Measurements from ENCODE around the gene KCNJ6. TPM values are rescaled to one million over a fixed set of nuclear protein-coding genes. Genes with fewer than 3 reads are reported as not detected.

Gene KCNJ6
- total and polyA plus RNA-seq, 4 donors, result 0.01 TPM; not detected in 3

DNA sequence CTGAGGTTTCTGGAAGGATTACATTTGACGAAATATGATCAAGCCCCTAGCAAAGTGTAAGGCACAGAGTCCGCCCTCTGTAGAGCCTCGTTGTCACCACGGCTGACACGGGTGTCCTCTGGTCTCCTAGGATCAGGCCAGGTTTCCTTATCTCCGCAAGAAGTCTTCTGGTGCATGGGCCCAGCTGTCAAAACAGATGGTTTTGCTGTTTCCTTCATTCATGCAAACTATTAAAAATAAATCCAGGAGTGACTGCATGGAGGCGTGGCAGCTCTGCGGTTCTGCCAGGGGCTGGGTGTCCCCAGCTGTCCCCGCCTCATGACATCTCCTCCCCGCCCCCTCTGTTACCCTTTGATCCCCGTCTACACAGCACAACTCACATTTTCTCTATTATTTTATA lies 340.7 kb downstream of the KCNJ6 start:
- WGBS, result 91% methylated on average over 11 of the region's 11 CpGs
- Histone ChIP-seq H3K4me3 (ENCODE audit: low read depth in 1 of 3, low read length in 3 of 3) (no peak overlapping the region), H3K9me3 (ENCODE audit: control insufficient read depth in 4 of 4, low read length in 3 of 4) (peaks cover 0 to 7% (median 0%) of the 10 kb centered on the region in 4 donors), H3K27ac (ENCODE audit: low read depth in 1 of 2, low read length in 2 of 2) (no peak overlapping the region), H3K9ac (ENCODE audit: low read depth in 1 of 2, low read length in 2 of 2) (no peak overlapping the region), H3K36me3 (ENCODE audit: control insufficient read depth in 4 of 4, insufficient read depth in 3 of 4, low read depth in 1 of 4, low read length in 3 of 4) (no peaks in the 10 kb centered on the region), H3K4me1 (ENCODE audit: control insufficient read depth in 4 of 4, insufficient read depth in 4 of 4, low read length in 3 of 4) (no peaks in the 10 kb centered on the region), H3K27me3 (ENCODE audit: control insufficient read depth in 4 of 4, insufficient read depth in 4 of 4, low read length in 3 of 4) (no peaks in the 10 kb centered on the region)
- TF ChIP-seq HNF4G (IDR thresholded peaks at IDR 0.05) (no peak), HNF4A (conservative IDR thresholded peaks at IDR 0.05) (no peak), SP1 (IDR thresholded peaks at IDR 0.05) (no peak), EGR1 (IDR thresholded peaks at IDR 0.05; ENCODE audit: low read depth in 2 of 2) (no peak), NR2F2 (IDR thresholded peaks at IDR 0.05) (no peak), CTCF (IDR thresholded peaks at IDR 0.05; ENCODE audit: low read depth, low read length, missing input control) (no peak), RXRA (IDR thresholded peaks at IDR 0.05) (no peak), RAD21 (IDR thresholded peaks at IDR 0.05) (no peak), JUND (IDR thresholded peaks at IDR 0.05) (no peak), FOXA2 (IDR thresholded peaks at IDR 0.05) (no peak), GABPA (IDR thresholded peaks at IDR 0.05 in 1 of 2, conservative IDR thresholded peaks at IDR 0.05 in 1 of 2) (no peak), TAF1 (conservative IDR thresholded peaks at IDR 0.05) (no peak), FOXA1 (IDR thresholded peaks at IDR 0.05) (no peak)
- TF ChIP-seq, protein P1, sequence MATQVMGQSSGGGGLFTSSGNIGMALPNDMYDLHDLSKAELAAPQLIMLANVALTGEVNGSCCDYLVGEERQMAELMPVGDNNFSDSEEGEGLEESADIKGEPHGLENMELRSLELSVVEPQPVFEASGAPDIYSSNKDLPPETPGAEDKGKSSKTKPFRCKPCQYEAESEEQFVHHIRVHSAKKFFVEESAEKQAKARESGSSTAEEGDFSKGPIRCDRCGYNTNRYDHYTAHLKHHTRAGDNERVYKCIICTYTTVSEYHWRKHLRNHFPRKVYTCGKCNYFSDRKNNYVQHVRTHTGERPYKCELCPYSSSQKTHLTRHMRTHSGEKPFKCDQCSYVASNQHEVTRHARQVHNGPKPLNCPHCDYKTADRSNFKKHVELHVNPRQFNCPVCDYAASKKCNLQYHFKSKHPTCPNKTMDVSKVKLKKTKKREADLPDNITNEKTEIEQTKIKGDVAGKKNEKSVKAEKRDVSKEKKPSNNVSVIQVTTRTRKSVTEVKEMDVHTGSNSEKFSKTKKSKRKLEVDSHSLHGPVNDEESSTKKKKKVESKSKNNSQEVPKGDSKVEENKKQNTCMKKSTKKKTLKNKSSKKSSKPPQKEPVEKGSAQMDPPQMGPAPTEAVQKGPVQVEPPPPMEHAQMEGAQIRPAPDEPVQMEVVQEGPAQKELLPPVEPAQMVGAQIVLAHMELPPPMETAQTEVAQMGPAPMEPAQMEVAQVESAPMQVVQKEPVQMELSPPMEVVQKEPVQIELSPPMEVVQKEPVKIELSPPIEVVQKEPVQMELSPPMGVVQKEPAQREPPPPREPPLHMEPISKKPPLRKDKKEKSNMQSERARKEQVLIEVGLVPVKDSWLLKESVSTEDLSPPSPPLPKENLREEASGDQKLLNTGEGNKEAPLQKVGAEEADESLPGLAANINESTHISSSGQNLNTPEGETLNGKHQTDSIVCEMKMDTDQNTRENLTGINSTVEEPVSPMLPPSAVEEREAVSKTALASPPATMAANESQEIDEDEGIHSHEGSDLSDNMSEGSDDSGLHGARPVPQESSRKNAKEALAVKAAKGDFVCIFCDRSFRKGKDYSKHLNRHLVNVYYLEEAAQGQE (IDR thresholded peaks at IDR 0.05), result no peak
- TF ChIP-seq, protein P2, sequence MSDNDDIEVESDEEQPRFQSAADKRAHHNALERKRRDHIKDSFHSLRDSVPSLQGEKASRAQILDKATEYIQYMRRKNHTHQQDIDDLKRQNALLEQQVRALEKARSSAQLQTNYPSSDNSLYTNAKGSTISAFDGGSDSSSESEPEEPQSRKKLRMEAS (IDR thresholded peaks at IDR 0.05), result no peak
- TF ChIP-seq, protein P3, sequence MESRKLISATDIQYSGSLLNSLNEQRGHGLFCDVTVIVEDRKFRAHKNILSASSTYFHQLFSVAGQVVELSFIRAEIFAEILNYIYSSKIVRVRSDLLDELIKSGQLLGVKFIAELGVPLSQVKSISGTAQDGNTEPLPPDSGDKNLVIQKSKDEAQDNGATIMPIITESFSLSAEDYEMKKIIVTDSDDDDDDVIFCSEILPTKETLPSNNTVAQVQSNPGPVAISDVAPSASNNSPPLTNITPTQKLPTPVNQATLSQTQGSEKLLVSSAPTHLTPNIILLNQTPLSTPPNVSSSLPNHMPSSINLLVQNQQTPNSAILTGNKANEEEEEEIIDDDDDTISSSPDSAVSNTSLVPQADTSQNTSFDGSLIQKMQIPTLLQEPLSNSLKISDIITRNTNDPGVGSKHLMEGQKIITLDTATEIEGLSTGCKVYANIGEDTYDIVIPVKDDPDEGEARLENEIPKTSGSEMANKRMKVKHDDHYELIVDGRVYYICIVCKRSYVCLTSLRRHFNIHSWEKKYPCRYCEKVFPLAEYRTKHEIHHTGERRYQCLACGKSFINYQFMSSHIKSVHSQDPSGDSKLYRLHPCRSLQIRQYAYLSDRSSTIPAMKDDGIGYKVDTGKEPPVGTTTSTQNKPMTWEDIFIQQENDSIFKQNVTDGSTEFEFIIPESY (IDR thresholded peaks at IDR 0.05), result no peak
- no peak for DNase-seq (ENCODE audit: low spot score)

DNA sequence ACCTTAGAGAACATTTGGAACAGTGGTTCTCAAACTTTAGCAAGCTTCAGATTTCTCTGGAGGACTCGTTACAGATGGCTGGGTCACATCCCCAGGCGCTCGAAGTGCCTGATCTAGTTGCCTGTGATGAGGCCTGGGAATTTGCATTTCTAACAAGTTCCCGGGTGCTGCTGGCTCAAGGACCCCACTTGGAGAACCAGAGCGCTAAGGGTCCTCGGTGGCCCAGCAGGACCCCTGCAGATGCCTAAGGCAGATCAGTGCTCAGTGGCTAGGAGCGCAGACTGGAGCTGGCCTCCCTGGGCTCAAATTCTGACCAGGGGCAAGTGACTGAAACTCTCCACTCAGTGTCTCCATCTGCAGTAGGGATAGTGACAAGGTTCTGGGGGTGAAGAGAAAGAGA lies 341.5 kb downstream of the KCNJ6 start:
- no peaks in the 10 kb centered on the region for H3K4me1 ChIP-seq (ENCODE audit: control insufficient read depth in 4 of 4, insufficient read depth in 4 of 4, low read length in 3 of 4)
- 94% methylated on average over 7 of the region's 7 CpGs for WGBS
- no peak overlapping the region for H3K4me3 ChIP-seq (ENCODE audit: low read depth in 1 of 3, low read length in 3 of 3)
- H3K9ac ChIP-seq (ENCODE audit: low read depth in 1 of 2, low read length in 2 of 2), result no peak overlapping the region
- H3K36me3 ChIP-seq (ENCODE audit: control insufficient read depth in 4 of 4, insufficient read depth in 3 of 4, low read depth in 1 of 4, low read length in 3 of 4), result no peaks in the 10 kb centered on the region
- H3K27ac ChIP-seq (ENCODE audit: low read depth in 1 of 2, low read length in 2 of 2), result no peak overlapping the region
- H3K27me3 ChIP-seq (ENCODE audit: control insufficient read depth in 4 of 4, insufficient read depth in 4 of 4, low read length in 3 of 4), result no peaks in the 10 kb centered on the region
- TF ChIP-seq, protein P2 (IDR thresholded peaks at IDR 0.05), result no peak
- no peak for TF ChIP-seq FOXA2 (IDR thresholded peaks at IDR 0.05)
- no peak for TF ChIP-seq HNF4G (IDR thresholded peaks at IDR 0.05)
- TF ChIP-seq SP1 (IDR thresholded peaks at IDR 0.05), result no peak
- TF ChIP-seq, protein P3 (IDR thresholded peaks at IDR 0.05), result no peak
- TF ChIP-seq NR2F2 (IDR thresholded peaks at IDR 0.05), result no peak
- TF ChIP-seq TAF1 (conservative IDR thresholded peaks at IDR 0.05), result no peak
- H3K9me3 ChIP-seq (ENCODE audit: control insufficient read depth in 4 of 4, low read length in 3 of 4), result peaks cover 0 to 7% (median 0%) of the 10 kb centered on the region in 4 donors
- DNase-seq (ENCODE audit: low spot score), result no peak

Measured in liver (tissue), 9 donors.